Measurements from ENCODE around the gene SPATA33. TPM values are rescaled to one million over a fixed set of nuclear protein-coding genes. Genes with fewer than 3 reads are reported as not detected.

SPATA33 gene
- total RNA-seq, 1 experiment from 2014 or later = 7.2 TPM

DNA sequence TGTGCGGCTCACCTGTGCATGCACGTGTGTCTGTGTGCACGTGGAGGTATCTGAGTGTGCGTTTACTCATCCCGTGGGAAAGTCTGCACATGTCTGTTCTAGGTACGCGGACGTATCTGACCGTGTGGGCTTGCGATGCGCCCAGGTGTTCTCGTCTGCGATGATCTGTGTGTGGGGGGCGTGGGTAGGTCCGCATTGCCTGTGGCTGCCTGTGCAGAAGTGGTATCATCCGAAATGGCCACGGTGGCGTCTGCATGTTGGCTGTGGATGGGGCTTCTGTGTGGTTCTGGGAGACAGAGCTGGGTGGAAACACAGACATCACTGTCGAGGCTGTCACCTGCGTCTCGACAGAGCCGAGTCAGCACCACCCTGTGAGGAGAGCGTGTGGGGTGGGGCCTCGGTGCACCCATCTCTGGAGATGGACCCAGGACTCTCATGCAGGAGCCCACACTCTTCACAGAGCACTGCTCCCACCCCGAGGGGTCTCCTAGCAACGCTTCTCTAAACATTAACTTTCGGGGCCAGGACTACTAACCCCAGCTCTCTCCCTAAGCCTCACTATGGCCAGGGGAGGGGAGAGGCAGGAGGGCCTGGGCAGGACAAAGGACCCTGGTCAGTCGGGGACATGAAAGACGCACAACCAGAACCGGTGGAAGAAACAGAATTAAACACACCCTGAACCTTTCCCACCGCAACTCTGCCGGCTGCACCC lies 35.8 kb upstream of the SPATA33 start:
- TF ChIP-seq, protein P1, sequence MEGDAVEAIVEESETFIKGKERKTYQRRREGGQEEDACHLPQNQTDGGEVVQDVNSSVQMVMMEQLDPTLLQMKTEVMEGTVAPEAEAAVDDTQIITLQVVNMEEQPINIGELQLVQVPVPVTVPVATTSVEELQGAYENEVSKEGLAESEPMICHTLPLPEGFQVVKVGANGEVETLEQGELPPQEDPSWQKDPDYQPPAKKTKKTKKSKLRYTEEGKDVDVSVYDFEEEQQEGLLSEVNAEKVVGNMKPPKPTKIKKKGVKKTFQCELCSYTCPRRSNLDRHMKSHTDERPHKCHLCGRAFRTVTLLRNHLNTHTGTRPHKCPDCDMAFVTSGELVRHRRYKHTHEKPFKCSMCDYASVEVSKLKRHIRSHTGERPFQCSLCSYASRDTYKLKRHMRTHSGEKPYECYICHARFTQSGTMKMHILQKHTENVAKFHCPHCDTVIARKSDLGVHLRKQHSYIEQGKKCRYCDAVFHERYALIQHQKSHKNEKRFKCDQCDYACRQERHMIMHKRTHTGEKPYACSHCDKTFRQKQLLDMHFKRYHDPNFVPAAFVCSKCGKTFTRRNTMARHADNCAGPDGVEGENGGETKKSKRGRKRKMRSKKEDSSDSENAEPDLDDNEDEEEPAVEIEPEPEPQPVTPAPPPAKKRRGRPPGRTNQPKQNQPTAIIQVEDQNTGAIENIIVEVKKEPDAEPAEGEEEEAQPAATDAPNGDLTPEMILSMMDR (IDR thresholded peaks at IDR 0.05; ENCODE audit: unreplicated experiment) = no peak
- no peak overlapping the region for H3K4me3 Mint-ChIP-seq (ENCODE audit: unreplicated experiment)
- no peak for DNase-seq (ENCODE audit: unreplicated experiment)
- peak overlapping the region; percentile 18 for H3K27ac Mint-ChIP-seq (ENCODE audit: low read depth, unreplicated experiment)
- H3K9me3 Mint-ChIP-seq (ENCODE audit: unreplicated experiment) = no peaks in the 10 kb centered on the region
- no peaks in the 10 kb centered on the region for H3K36me3 Mint-ChIP-seq (ENCODE audit: insufficient read depth, unreplicated experiment)
- intact Hi-C loops (cut with micrococcal nuclease) = no loop called here
- CTCF ChIA-PET = no interaction called here
- POLR2A ChIA-PET = no interaction called here
- peaks cover 3% of the 10 kb centered on the region for H3K4me1 Mint-ChIP-seq (ENCODE audit: insufficient read depth, unreplicated experiment)
- H3K27me3 Mint-ChIP-seq (ENCODE audit: insufficient read depth, unreplicated experiment) = peaks cover 49% of the 10 kb centered on the region
- no TSS peak for BruUV-seq (replicated peaks)

GRCh38 chr16:89623511-89624261 lies 34.0 kb upstream of the SPATA33 start:
- H3K4me1 Mint-ChIP-seq (ENCODE audit: insufficient read depth, unreplicated experiment) = no peaks in the 10 kb centered on the region
- intact Hi-C loops (cut with micrococcal nuclease) = no loop called here
- no peak overlapping the region for H3K4me3 Mint-ChIP-seq (ENCODE audit: unreplicated experiment)
- H3K36me3 Mint-ChIP-seq (ENCODE audit: insufficient read depth, unreplicated experiment) = no peaks in the 10 kb centered on the region
- ChIA-PET CTCF (interaction anchor here (0.7 to 1.2 kb wide), 2 partner anchors 9 to 17 kb away, joined by 3 to 4 read pairs; no protein-coding TSS in a partner anchor), POLR2A (interaction anchor here (1.9 kb wide), 1 partner anchor 10 kb away, joined by 6 read pairs; no protein-coding TSS in a partner anchor)
- DNase-seq (ENCODE audit: unreplicated experiment) = no peak
- peaks cover 49% of the 10 kb centered on the region for H3K27me3 Mint-ChIP-seq (ENCODE audit: insufficient read depth, unreplicated experiment)
- H3K27ac Mint-ChIP-seq (ENCODE audit: low read depth, unreplicated experiment) = no peak overlapping the region
- no TSS peak for BruUV-seq (replicated peaks)
- TF ChIP-seq, protein P1 (IDR thresholded peaks at IDR 0.05; ENCODE audit: unreplicated experiment) = no peak
- H3K9me3 Mint-ChIP-seq (ENCODE audit: unreplicated experiment) = no peaks in the 10 kb centered on the region

GRCh38 chr16:89624777-89625761 lies 32.6 kb upstream of the SPATA33 start:
- BruUV-seq (replicated peaks) = no TSS peak

More at GRCh38 chr16:89624777-89625761, 32.6 kb upstream of the SPATA33 start:
- DNase-seq (ENCODE audit: unreplicated experiment) = no peak
- TF ChIP-seq, protein P1 (IDR thresholded peaks at IDR 0.05; ENCODE audit: unreplicated experiment) = no peak
- peaks cover 49% of the 10 kb centered on the region for H3K27me3 Mint-ChIP-seq (ENCODE audit: insufficient read depth, unreplicated experiment)
- no peak overlapping the region for H3K4me3 Mint-ChIP-seq (ENCODE audit: unreplicated experiment)
- CTCF ChIA-PET = no interaction called here
- intact Hi-C loops (cut with micrococcal nuclease) = no loop called here
- POLR2A ChIA-PET = no interaction called here
- no peak overlapping the region for H3K27ac Mint-ChIP-seq (ENCODE audit: low read depth, unreplicated experiment)
- H3K36me3 Mint-ChIP-seq (ENCODE audit: insufficient read depth, unreplicated experiment) = no peaks in the 10 kb centered on the region
- H3K9me3 Mint-ChIP-seq (ENCODE audit: unreplicated experiment) = no peaks in the 10 kb centered on the region
- no peaks in the 10 kb centered on the region for H3K4me1 Mint-ChIP-seq (ENCODE audit: insufficient read depth, unreplicated experiment)
